GM19372 (cell line): ENCODE data around the gene NETO1.

Experiments
- ATAC-seq: cut with Tn5 transposase; IDR thresholded peaks from one replicate; pipeline ENCODE4 v1.9.1; 2021; ENCODE audit warnings: mild to moderate bottlenecking, low read depth, moderate library complexity; ENCODE audit not compliant: unreplicated experiment

NETO1 gene

DNA sequence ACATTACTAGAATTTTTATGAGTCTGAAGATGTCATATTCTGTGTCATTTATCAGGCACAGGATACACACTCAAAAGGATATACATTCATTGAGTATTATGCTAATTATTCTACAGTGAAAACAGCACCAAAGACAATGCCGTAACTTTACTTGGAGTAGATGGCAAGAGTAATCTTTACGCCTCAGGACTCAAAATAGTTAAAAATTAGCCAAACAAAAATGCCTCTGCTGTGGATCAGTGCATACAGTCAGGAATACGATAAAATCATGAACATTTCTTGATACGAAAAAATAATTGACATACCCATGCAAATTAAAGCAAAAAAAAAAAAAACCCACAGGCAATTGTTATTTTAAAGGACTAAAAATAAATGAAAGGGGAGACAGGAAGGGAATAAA, 129.7 kb downstream of the NETO1 start:
- no peak for ATAC-seq

DNA sequence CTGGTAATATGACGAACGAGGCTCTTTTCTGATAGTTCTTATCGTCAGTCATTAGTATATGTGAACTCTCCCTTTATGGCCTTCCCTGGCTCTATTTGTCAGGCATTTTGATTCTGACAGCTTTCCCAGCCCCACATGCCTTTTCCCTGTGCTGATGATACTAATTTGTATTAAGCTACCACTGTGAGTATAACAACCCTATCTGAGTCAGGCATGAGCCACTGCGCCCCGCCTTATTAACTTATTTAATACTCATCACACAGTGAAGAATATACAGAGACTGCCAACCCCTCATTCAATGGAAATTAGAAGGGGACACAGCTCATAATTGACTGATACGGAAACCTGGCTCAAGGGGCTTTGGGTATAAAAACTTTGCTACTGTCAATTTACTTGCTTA, 140.0 kb downstream of the NETO1 start:
- no peak for ATAC-seq

DNA sequence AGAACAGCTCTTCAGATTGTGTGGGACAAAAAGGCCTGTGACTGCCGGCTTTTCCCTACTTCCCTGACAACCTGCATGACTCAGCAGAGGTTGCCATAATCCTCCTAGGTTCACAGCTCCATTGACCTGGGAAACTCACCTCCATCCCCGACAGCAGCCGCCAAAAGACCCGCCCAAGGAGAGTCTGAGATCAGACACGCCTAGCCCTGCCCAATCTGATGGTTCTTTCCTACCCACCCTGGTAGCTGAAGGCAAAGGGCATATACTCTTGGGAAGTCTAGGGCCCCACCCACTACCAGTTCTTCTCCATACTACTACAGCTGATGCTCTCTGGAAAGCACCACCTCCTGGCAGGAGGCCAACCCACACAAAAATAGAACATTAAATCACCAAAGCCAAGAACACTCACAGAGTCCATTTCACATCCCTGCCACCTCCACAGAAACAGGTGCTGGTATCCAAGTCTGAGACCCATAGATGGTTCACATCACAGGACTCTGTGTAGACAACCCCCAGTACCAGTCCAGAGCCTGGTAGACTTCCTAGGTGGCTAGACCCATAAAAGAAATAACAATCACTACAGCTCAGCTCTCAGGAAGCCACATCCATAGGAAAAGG, 140.6 kb downstream of the NETO1 start:
- ATAC-seq: no peak

DNA sequence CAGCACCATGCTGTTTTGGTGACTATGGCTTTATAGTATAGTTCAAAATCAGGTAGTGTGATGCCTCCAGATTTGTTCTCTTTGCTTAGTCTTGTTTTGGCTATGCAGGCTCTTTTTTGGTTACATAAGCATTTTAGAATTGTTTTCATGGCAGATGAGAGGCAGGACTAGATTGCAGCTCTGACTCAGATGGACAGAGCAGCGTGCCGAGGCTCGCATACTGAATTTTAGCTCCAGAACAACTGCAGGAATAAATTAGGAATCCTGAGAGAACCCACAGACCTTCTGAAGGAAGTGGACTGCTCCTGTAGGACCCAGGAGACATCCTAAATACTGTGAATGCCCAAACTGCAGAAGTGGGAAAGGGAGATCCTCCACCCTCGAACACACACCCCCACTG, 141.6 kb downstream of the NETO1 start:
- ATAC-seq: no peak

DNA sequence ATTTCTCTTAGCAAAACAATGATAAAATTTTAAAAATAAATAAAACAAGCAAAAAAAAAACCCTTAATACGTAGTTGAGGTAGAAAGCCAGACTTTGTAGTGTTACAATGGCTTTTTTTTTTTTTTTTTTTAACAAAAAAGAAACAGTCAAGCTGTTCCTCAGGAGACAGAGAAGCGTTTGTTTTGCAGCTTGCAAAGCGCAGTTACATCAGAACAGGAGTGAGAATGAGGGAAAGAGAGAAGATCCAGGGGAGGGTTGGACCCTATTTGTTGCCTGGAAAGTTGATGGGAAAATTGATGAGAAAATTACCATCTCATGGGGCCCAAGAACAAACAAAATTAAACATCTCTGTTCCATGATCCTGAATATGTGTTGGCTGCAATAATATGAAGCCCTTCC, 146.5 kb downstream of the NETO1 start:
- ATAC-seq: no peak

DNA sequence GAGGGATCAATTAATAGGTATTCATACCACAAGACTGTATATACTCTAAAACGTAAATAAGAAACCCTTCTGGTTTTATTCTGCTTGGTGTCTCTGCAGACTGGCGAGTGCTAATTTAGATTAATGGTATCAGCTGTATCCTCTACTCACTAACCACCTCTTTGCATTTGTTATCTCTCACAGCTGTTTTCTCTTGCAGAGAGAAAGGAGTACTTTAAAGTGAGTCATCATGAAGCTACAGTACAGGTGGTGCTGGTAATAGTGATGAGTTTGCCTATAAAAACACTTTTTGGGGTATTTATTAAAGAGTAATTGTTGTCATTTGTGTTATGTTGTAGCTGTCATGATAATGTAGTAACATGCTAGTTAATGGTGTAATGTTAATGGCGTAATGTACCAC, 147.7 kb downstream of the NETO1 start:
- ATAC-seq: no peak

DNA sequence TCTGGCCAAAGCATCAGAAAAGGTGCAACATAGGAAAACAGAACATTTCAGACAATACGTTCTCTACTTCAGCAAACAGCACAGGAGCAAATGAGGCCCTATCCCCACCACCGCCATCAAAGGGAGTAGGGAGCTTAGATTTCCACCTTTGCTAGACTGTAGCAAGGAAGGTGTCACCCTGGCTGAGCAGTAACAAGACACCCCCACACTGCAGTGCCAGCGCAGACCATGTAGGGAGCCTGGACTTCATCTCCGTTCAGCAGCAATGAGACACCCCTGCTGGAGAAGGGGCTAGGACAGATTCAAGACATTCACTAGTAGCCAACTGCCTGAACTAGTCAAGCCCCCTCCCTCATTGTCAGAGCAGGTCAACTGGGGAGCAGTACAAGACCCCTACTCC, 163.6 kb downstream of the NETO1 start:
- no peak for ATAC-seq

DNA sequence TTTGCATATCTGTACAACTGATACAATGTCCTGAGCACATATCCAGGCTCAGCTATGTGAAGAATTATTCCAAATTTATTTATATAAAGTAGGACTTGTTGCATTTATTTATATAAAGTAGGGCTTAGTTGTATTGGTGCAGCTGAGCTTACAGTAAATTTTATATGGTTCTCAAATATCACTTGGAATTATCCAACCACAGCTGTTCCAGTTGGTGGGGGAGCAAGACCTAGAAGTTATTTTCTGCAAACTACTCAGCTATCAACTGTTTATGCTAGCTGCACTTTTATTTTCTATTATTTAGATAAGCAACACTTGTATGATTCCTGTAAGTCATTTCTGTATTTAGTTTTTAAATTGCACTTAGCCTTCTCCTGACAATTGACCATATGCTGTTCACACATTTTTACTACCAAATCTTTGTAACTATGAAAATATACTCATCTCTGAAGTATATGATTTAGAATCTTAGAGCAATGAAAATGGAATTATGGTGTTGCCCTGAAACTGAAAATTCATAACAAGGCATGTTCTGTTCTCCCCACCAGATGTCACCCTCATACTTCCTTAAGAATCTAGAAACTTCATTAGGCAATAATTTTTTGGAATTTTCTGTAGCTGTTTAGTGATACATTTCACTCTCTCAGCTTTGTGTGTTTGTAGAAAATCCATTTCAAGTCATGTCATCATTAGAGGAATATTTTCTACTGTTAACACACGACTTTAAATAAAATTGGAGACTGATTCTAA, 166.7 kb downstream of the NETO1 start:
- ATAC-seq: no peak

DNA sequence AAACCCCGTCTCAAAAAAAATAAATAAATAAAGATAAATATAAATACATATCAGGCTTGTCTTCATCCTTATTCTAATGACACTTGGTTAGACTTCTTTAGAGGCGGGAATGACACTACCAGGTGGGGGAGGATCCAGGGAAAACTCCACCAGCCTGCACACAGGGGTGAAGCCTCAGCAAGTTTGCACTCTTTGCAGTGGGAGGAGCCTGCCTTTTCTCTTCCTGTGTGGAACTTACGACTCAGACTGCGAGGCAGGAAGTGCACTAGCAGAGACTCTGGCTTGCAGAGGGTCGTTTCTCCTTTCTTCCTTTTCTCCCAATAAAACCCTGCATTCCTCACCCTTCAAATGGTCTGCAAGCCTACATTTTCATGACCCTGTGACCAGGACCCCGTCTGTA, 170.1 kb downstream of the NETO1 start:
- no peak for ATAC-seq

DNA sequence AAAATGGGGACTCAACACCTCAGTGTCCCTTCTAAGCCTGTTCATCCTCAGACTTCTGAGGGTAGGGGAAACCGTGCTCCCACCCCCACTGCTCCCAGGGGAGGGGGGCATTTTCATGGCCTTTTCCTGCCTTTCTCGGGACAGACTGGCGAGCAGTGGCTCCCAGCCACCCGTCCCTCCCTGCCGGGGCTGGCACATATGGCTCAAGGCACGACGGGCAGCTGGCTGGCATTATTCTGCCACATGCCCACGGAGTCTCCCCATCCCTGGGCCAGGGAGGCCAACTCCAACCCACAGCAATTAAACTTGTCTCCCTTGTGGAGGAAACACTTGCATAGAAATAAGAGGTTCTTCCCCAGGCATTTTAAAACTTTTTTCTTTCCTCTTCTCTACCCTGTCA, 175.2 kb downstream of the NETO1 start:
- ATAC-seq: no peak
